GM12872 (cell line): ENCODE results near the gene JAG2.
A peak's percentile ranks its signal among the peaks of the same experiment; 100 is the strongest.

Experiments used
- CTCF ChIP-seq: IDR thresholded peaks from 3 replicates; pipeline ENCODE4 v1.5.1; 2011; ENCODE audit warnings: low read depth, mild to moderate bottlenecking, low read length, moderate library complexity; ENCODE audit not compliant: insufficient read depth

The JAG2 gene

DNA sequence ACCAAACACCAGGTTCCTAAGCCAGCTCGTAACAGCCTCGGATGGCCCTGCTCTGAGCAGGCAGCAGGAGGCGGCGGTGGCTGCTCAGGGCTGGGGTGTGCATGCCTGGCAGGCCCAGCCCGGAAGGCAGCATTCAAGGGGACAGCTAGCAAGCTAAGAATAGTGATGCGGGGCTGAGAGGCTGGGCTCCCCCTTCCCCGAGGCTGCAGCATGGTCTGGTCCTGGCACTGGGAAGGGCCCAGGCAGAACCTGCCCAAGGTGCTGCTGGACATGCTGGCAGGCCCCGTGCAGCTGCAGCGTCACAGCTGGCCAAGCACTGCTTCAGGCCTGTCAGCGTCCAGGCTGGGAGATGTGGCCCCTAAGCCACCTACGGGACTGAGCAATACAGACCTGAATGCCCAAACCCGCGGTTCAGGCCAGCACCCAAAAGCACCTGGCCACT is 38.9 kb upstream of the JAG2 start:
- TF ChIP-seq CTCF: no peak

DNA sequence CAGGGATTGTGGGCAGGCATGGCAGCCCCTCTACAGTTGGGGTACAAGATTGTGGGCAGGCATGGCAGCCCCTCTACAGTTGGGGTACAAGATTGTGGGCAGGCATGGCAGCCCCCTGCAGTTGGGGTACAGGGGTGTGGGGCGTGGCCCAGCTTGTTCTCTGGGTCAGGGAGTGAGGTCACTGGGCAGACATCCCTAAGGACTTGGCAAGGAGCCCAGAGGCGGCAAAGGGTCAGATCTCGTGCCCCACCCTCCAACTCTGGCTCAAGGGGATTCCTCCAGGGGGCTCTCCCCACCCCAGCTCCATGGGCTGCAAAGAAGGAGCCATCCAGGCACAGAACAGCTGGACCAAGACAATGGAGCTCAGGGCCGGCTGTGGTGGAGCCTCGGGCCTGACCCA is 38.3 kb upstream of the JAG2 start:
- no peak for TF ChIP-seq CTCF

- TF ChIP-seq CTCF: no peak
These were observed 37.2 kb upstream of the JAG2 start for GRCh38 chr14:105205673-105206208.

DNA sequence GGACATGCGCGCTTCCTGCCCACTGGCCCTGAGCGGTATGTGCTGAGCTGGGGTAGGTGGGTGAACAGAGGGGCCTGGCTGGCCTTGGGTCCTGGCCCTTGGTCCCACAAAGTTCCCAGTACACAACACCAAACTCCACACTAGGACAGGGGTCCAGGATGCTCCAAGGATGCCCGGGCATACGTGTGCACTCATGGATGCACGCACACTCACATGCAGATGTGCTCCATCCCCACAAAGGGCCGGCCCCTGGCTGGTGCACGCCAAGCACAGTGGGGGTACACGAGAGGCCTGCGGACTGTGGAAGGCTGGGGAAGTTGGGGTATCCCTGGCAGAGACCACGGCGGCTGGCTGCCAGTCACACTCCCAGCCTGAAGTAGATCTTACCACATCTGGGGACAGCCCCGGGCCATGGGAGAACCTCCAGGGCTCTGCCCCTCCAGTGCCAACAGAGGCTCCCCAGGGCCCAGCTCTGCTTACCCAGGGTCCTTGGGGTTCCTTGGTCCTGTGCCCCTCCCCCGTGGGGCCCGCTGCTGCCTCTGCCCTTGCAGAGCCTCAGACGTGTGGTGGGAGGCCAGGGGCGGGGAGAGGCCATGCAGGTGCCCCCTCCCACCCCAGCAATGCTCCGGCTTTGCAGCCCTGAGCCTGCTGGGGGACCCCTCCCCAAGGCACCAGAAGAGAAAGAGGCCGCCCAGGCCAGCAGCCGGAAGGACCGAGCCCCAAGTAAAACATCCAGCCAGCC is 36.5 kb upstream of the JAG2 start:
- TF ChIP-seq CTCF: no peak

DNA sequence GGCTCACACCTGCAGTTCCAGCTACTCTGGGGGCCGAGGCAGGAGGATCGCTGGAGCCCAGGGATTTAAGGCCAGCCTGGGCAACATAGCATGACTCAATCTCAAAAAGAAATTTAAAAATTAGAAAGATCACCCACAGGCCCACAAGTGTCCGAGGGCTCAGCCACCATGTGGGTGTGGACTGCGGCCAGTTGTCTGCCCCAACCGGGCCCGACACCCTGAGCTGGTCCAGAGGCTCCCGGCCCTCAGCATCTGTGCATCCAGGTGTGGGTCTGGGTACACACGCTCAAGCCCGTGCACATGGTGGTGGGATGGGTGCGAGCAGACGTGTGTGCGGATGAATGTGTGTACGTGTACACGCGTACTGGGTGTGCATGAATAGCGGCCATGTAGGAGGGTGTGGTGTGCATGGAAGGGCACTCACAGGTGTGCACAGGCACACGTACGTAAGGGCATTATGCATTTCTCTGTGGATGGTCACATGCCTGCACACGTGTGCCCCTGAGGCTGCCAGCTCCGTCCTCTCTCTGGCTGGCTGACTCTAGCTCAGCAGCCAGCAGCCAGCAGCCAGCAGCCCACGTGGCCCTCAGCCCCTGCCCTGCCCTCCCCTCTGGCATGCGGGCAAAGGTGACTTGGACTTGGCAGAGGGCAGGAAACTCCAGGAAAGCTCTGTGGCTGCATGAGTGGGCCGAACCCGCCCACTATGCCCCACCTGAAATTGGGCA is 35.8 kb upstream of the JAG2 start:
- no peak for TF ChIP-seq CTCF

DNA sequence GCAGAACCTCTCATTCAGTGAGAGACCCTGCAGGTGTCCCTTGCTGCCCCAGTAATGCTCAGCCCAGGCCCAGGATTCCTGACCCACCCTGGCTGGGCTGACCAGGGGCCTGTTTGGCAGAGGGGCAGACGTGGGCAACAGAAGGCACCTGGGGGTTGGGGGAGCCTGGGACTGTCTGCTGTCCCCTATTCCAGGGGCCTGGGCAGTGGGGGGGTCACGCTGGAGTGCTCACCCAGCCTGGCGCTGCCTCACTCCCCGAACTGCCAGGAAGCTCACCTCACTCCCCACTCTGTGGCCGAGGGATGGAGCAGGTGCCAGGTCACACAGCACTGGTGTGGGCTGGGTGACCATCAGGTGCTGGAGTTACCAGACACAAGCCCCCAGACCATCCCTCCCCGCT is 35.1 kb upstream of the JAG2 start:
- TF ChIP-seq CTCF: no peak

GRCh38 chr14:105203057-105203531 is 34.5 kb upstream of the JAG2 start:
- TF ChIP-seq CTCF: peak; percentile 89
